WTC11 (cell line): Measurements from ENCODE around the gene VSTM2B. TPM values are rescaled to one million over a fixed set of nuclear protein-coding genes. Genes with fewer than 3 reads are reported as not detected.

ENCODE experiments used
- ATAC-seq: fragments of 200-7000 bp; cut with Tn5 transposase; 2 replicates; pipeline ENCODE4 v1.10.0; 2021; ENCODE audit warnings: mild to moderate bottlenecking, moderate library complexity
- CTCF ChIA-PET: fragments of 300-600 bp; sonication (Branson Sonifier 250); formaldehyde crosslinking; loops from one replicate; lab custom pipeline; 2021; ENCODE audit warnings: antibody characterized with exemption; lab: Charles Lee
- POLR2A ChIA-PET: fragments of 350-600 bp; sonication (Branson Sonifier 250); formaldehyde crosslinking; loops from one replicate; lab custom pipeline; 2021; ENCODE audit warnings: antibody characterized with exemption; lab: Charles Lee
- DNase-seq: peaks from one replicate; pipeline ENCODE4 v3.0.0; 2021; ENCODE audit warnings: low spot score
- H3K27ac Mint-ChIP-seq: 2 replicates; pipeline ENCODE4 v1.8.0; 2021; ENCODE audit warnings: mixed read lengths
- H3K27me3 Mint-ChIP-seq: 2 replicates; pipeline ENCODE4 v1.8.0; 2021; ENCODE audit warnings: low read depth, mild to moderate bottlenecking, moderate library complexity, mixed read lengths
- H3K36me3 Mint-ChIP-seq: 2 replicates; pipeline ENCODE4 v1.8.0; 2021; ENCODE audit warnings: mixed read lengths
- H3K4me1 Mint-ChIP-seq: 2 replicates; pipeline ENCODE4 v1.8.0; 2022; ENCODE audit warnings: mixed read lengths
- H3K4me3 Mint-ChIP-seq: 2 replicates; pipeline ENCODE4 v1.8.0; 2021; ENCODE audit warnings: mild to moderate bottlenecking, moderate library complexity, mixed read lengths
- H3K9me3 Mint-ChIP-seq: 2 replicates; pipeline ENCODE4 v1.8.0; 2021; ENCODE audit warnings: mixed read lengths
- ATF1 ChIP-seq: sonication (generic); formaldehyde crosslinking; IDR thresholded peaks from 2 replicates; pipeline ENCODE4 v1.8.1; 2023; ENCODE audit warnings: mild to moderate bottlenecking, moderate library complexity, missing genetic modification reagents
- EMX1 ChIP-seq: fragments of 250-450 bp; sonication (Bioruptor Pico); IDR thresholded peaks from 2 replicates; pipeline ENCODE4 v1.8.0; 2021; ENCODE audit warnings: mild to moderate bottlenecking
- ETV6 ChIP-seq: sonication (generic); formaldehyde crosslinking; IDR thresholded peaks from 2 replicates; pipeline ENCODE4 v1.8.1; 2022; ENCODE audit warnings: mild to moderate bottlenecking, missing genetic modification reagents
- FOXJ3 ChIP-seq: sonication (generic); formaldehyde crosslinking; IDR thresholded peaks from 2 replicates; pipeline ENCODE4 v1.9.0; 2021; ENCODE audit warnings: missing genetic modification reagents, mild to moderate bottlenecking, borderline replicate concordance
- FOXK1 ChIP-seq: sonication (generic); formaldehyde crosslinking; IDR thresholded peaks from 2 replicates; pipeline ENCODE4 v1.8.0; 2022; ENCODE audit warnings: mild to moderate bottlenecking, moderate library complexity, missing genetic modification reagents
- GABPB1 ChIP-seq: sonication (generic); formaldehyde crosslinking; IDR thresholded peaks from 2 replicates; pipeline ENCODE4 v1.8.1; 2023; ENCODE audit warnings: mild to moderate bottlenecking, missing genetic modification reagents
- GRHL2 ChIP-seq: fragments of 250-450 bp; sonication (Bioruptor Pico); IDR thresholded peaks from 2 replicates; pipeline ENCODE4 v1.8.0; 2022; ENCODE audit warnings: mild to moderate bottlenecking, moderate library complexity; ENCODE audit not compliant: insufficient replicate concordance, severe bottlenecking
- GTF2I ChIP-seq: fragments of 250-450 bp; sonication (Bioruptor Pico); conservative IDR thresholded peaks from 2 replicates; pipeline ENCODE4 v1.4.0; 2021; ENCODE audit warnings: mild to moderate bottlenecking
- HMGA2 ChIP-seq: fragments of 250-450 bp; sonication (Bioruptor Pico); IDR thresholded peaks from 2 replicates; pipeline ENCODE4 v1.4.0; 2021; ENCODE audit warnings: mild to moderate bottlenecking, moderate library complexity
- HMGXB4 ChIP-seq: sonication (generic); formaldehyde crosslinking; IDR thresholded peaks from 2 replicates; pipeline ENCODE4 v1.8.1; 2023; ENCODE audit warnings: mild to moderate bottlenecking, moderate library complexity, missing genetic modification reagents
- JAZF1 ChIP-seq: fragments of 250-450 bp; sonication (Bioruptor Pico); IDR thresholded peaks from 2 replicates; pipeline ENCODE4 v1.9.0; 2021; ENCODE audit warnings: moderate library complexity, mild to moderate bottlenecking, inconsistent platforms
- JUN ChIP-seq: sonication (generic); formaldehyde crosslinking; IDR thresholded peaks from 2 replicates; pipeline ENCODE4 v1.8.0; 2023; ENCODE audit warnings: mild to moderate bottlenecking, missing genetic modification reagents
- MLX ChIP-seq: sonication (generic); formaldehyde crosslinking; IDR thresholded peaks from 2 replicates; pipeline ENCODE4 v1.8.1; 2023; ENCODE audit warnings: mild to moderate bottlenecking, missing genetic modification reagents, moderate library complexity
- MXD4 ChIP-seq: fragments of 250-450 bp; sonication (Bioruptor Pico); IDR thresholded peaks from 2 replicates; pipeline ENCODE4 v1.8.0; 2021; ENCODE audit warnings: mild to moderate bottlenecking, moderate library complexity, borderline replicate concordance
- NFE2L1 ChIP-seq: sonication (generic); formaldehyde crosslinking; IDR thresholded peaks from 2 replicates; pipeline ENCODE4 v1.8.1; 2023; ENCODE audit warnings: missing genetic modification reagents
- NR2C2 ChIP-seq: sonication (generic); formaldehyde crosslinking; IDR thresholded peaks from 2 replicates; pipeline ENCODE4 v1.8.0; 2022; ENCODE audit warnings: mild to moderate bottlenecking, missing genetic modification reagents
- PRDM15 ChIP-seq: sonication (generic); formaldehyde crosslinking; IDR thresholded peaks from 2 replicates; pipeline ENCODE4 v1.8.0; 2022; ENCODE audit warnings: missing genetic modification reagents
- PREB ChIP-seq: sonication (generic); formaldehyde crosslinking; IDR thresholded peaks from 2 replicates; pipeline ENCODE4 v1.8.1; 2022; ENCODE audit warnings: mild to moderate bottlenecking, missing genetic modification reagents, moderate library complexity, borderline replicate concordance
- ZNF425 ChIP-seq: fragments of 250-450 bp; sonication (Bioruptor Pico); conservative IDR thresholded peaks from 2 replicates; pipeline ENCODE4 v1.9.0; 2021; ENCODE audit warnings: mild to moderate bottlenecking
- total RNA-seq: library from RNA; stranded (reverse); gene quantifications from 3 replicates; pipeline ENCODE4 v1.2.3, GENCODE V29; 2021

The VSTM2B gene
- total RNA-seq, 1 experiment from 2014 or later = 3.2 TPM

- TF ChIP-seq JUN = no peak
- TF ChIP-seq FOXK1 (CRISPR knock-in tag) = no peak
- no peak for TF ChIP-seq NFE2L1 (CRISPR knock-in tag)
- no peak for TF ChIP-seq PREB (CRISPR knock-in tag)
- no peak for TF ChIP-seq NR2C2
Measured at GRCh38 chr19:29535214-29535831, 9.5 kb downstream of the VSTM2B start (continued).

- Mint-ChIP-seq H3K4me1 (peaks cover 11% of the 10 kb centered on the region), H3K27me3 (peaks cover 18% of the 10 kb centered on the region), H3K9me3 (no peaks in the 10 kb centered on the region), H3K27ac (no peak overlapping the region), H3K36me3 (no peaks in the 10 kb centered on the region), H3K4me3 (no peak overlapping the region)
- ChIA-PET CTCF (interaction anchor here (1.2 to 1.7 kb wide), 3 partner anchors 12 to 273 kb away, joined by 3 to 5 read pairs (median 3); no protein-coding TSS in a partner anchor), POLR2A (no interaction called here)
- ATAC-seq (peak; percentile 36; the same call in 1 of the 2 replicates), DNase-seq (no peak)
- TF ChIP-seq FOXK1 (CRISPR knock-in tag) = no peak
- TF ChIP-seq HMGA2 (CRISPR knock-in tag) = no peak
- no peak for TF ChIP-seq GABPB1 (CRISPR knock-in tag)
- no peak for TF ChIP-seq MLX (CRISPR knock-in tag)
- TF ChIP-seq EMX1 (CRISPR knock-in tag) = no peak
Measured at GRCh38 chr19:29535984-29536508, 10.3 kb downstream of the VSTM2B start.

- Mint-ChIP-seq H3K9me3 (no peaks in the 10 kb centered on the region), H3K4me3 (no peak overlapping the region), H3K4me1 (peaks cover 11% of the 10 kb centered on the region), H3K27ac (no peak overlapping the region), H3K36me3 (no peaks in the 10 kb centered on the region), H3K27me3 (peaks cover 7% of the 10 kb centered on the region; the same call in 1 of the 2 replicates)
- TF ChIP-seq ZNF425 (CRISPR knock-in tag) (no peak), MXD4 (CRISPR knock-in tag) (no peak), GRHL2 (no peak), GTF2I (CRISPR knock-in tag) (no peak), ATF1 (no peak), FOXJ3 (CRISPR knock-in tag) (no peak), JAZF1 (no peak)
- DNase-seq (no peak), ATAC-seq (no peak)
- CTCF ChIA-PET = interaction anchor here (1.2 to 1.7 kb wide), 4 partner anchors 9 to 274 kb away, joined by 3 to 5 read pairs (median 4); no protein-coding TSS in a partner anchor
- POLR2A ChIA-PET = no interaction called here
Measured at GRCh38 chr19:29537181-29537580, 11.4 kb downstream of the VSTM2B start.

- Mint-ChIP-seq H3K4me3 (no peak overlapping the region), H3K27me3 (peaks cover 3% of the 10 kb centered on the region; the same call in 1 of the 2 replicates)
- CTCF ChIA-PET = interaction anchor here (1.2 kb wide), 1 partner anchor 9 kb away, joined by 4 read pairs; no protein-coding TSS in a partner anchor
- no peak for TF ChIP-seq PRDM15 (CRISPR knock-in tag)
- no peak for TF ChIP-seq ETV6 (CRISPR knock-in tag)
- TF ChIP-seq HMGXB4 (CRISPR knock-in tag) = no peak
Measured at GRCh38 chr19:29537601-29538000, 11.8 kb downstream of the VSTM2B start.

More at GRCh38 chr19:29537601-29538000, 11.8 kb downstream of the VSTM2B start:
- Mint-ChIP-seq H3K9me3 (no peaks in the 10 kb centered on the region), H3K36me3 (no peaks in the 10 kb centered on the region), H3K4me1 (peaks cover 11% of the 10 kb centered on the region), H3K27ac (no peak overlapping the region)
- DNase-seq (no peak), ATAC-seq (no peak)
- POLR2A ChIA-PET = no interaction called here
